Testis (tissue), 2 donors: ENCODE data around the gene SOX18.

ENCODE experiments used
- POLR2A ChIP-seq: fragments of 450-650 bp; IDR thresholded peaks from one replicate; pipeline ENCODE4 v1.6.1; 2017; ENCODE audit warnings: antibody characterized with exemption, mild to moderate bottlenecking, moderate library complexity
- TF ChIP-seq, protein P1 (sequence below), 3 experiments: fragments of 450-650 bp in 2 of 3; fragments of 200-600 bp in 1 of 3; sonication (generic) in 1 of 3; IDR thresholded peaks; one replicate each; pipeline ENCODE4 v1.5.1; 2016 to 2019; ENCODE audit warnings: antibody characterized with exemption in 3 of 3, mild to moderate bottlenecking in 2 of 3, moderate library complexity in 1 of 3

GRCh38 chr20:64037199-64037497 is 12.3 kb downstream of the SOX18 start:
- TF ChIP-seq POLR2A = no peak
- TF ChIP-seq, protein P1, sequence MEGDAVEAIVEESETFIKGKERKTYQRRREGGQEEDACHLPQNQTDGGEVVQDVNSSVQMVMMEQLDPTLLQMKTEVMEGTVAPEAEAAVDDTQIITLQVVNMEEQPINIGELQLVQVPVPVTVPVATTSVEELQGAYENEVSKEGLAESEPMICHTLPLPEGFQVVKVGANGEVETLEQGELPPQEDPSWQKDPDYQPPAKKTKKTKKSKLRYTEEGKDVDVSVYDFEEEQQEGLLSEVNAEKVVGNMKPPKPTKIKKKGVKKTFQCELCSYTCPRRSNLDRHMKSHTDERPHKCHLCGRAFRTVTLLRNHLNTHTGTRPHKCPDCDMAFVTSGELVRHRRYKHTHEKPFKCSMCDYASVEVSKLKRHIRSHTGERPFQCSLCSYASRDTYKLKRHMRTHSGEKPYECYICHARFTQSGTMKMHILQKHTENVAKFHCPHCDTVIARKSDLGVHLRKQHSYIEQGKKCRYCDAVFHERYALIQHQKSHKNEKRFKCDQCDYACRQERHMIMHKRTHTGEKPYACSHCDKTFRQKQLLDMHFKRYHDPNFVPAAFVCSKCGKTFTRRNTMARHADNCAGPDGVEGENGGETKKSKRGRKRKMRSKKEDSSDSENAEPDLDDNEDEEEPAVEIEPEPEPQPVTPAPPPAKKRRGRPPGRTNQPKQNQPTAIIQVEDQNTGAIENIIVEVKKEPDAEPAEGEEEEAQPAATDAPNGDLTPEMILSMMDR (IDR thresholded peaks at IDR 0.05) = no peak
